GM21576 (cell line): ENCODE data around the gene B4GALNT3.
"Not testable (repeated sequence)": the region's sequence is repeated elsewhere in the genome, so short reads cannot be mapped to it uniquely, and the experiment has no call there.

ENCODE experiments used
- ATAC-seq: cut with Tn5 transposase; IDR thresholded peaks from one replicate; pipeline ENCODE4 v1.9.1; 2021; ENCODE audit warnings: mild to moderate bottlenecking, moderate library complexity; ENCODE audit not compliant: unreplicated experiment

B4GALNT3 gene

DNA sequence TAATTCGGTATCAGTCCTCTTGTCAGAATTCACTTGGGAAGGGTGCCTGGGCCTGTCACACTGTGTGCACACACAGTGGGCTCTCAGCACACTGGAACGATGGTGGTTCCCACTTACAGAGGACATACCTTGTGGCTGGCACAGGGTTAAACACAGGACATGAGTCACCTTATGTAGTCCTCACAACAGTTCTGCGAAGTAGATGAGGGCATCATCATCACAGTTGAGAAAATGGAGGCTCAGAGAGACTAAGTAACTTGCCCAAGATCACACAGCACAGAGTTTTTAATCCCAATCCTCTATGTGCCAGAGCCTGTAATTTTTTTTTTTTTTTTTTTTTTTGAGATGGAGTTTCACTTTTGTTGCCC is 112.8 kb downstream of the B4GALNT3 start:
- ATAC-seq = no peak

DNA sequence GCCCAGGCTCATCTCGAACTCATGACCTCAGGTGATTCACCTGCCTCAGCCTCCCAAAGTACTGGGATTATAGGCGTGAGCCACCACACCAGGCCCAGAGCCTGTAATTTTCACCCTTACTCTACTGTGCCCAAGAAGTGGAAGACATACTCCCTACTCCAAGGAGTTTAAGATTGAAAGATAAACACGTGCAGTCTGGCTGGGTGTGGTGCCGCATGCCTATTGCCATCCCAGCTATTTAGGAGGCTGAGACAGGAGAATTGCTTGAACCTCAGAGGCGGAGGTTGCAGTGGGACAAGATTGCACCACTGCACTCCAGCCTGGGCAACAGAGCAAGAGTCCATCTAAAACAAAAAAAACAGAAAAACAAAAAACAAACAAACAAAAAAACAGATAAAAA is 113.5 kb downstream of the B4GALNT3 start:
- ATAC-seq = no peak

DNA sequence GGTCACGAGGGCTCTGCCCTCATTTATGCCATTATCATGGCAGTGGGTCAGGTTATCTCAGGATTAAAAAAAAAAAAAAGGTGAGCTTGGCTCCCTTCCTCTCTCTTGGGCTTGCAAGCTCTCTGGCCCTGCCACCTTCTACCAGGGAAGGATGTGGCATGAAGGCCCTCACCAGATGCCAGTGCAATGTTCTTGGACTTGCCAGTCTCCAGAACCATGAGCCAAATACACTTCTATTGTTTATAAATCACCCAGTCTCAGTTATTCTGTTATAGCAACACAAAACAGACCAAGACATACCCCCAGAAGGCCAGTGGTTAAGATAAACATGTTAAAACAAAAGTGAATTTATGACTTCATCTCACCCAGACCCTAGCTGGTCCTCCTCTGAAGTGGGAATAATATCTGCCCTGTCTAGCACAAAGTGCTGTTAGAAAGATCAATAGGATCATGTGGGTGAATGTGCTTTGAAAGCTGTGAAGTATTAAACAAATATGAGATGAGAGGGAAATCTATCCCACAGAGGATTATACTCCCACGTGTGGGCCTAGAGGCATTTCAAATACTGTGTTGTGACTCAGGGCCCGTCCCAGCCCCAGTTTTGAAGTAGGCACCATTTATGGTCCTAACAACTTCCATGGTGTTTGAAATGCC is 114.9 kb downstream of the B4GALNT3 start:
- ATAC-seq = no peak

DNA sequence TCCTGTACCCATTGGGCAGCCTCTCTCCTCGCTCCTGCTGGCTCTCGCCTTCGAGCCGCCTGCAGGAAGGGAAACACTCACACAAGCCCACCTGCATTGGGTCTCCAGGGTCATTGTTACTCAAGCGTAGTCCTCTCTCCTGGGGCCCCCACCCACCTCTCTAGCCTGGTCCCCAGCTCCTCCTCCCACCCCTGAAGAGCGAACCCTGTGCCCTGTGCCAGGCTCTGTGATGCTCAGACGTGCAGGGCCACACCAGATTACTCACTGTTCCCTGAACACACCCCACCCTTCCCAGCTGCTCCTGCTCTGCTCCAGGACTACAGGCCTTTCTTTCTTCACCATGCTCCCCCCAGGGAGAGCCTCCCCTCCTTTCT is 115.4 kb downstream of the B4GALNT3 start:
- ATAC-seq = no peak

DNA sequence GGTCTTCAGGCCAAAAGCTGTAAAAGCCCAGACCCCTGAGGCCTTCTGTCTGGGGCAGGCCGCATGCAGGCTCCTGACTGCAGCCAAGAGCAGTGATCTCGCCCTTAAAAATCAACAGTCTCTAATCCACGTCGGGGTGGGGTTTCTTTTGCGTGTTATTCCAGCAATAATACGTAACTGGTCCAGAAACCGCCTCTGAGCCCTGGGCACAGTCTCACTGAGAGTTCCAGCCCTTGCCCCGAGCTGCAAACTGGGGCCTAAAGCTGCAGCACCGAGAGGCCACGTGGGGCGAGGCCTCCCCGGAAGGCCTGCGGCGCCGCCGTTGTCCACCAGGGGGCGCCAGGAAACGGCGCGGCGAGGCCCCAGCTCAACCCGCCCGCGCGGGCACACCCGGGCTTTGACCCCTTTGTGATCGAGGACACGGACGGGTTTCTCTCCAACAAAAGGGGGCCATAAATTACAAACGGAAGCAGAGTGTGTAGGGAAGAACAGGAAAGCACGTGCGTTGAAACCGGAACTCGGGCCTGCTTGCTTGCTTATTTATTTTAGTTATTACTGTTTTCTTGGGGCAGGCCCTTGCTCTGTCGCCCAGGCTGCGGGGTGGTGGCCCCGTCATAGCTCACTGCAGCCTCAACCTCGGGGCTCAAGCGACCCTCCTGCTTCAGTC is 116.3 kb downstream of the B4GALNT3 start:
- peak; percentile 55 for ATAC-seq

DNA sequence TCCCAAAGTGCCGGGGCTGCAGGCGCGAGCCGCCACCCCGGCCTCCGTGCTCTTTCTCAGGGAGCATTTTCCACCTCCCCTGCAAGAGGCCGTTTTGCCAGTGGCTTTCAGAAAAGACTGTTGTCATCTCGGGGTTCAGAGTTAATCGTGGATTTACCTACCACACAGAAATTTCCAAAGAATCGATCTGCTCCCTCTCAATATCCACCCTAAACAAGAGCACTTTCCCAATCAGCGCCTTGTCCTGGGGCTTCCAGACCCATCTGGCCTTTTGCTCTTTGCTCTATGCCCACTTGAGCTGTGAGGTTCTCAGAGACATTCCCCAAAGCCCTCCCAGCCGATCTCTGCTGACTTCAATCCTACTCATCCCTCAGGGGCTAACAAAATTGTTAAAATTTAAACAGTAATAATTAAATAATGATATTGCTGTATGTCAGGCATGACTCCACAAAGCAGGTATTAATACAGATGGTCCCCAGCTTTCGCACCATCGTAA is 116.9 kb downstream of the B4GALNT3 start:
- ATAC-seq = no peak

DNA sequence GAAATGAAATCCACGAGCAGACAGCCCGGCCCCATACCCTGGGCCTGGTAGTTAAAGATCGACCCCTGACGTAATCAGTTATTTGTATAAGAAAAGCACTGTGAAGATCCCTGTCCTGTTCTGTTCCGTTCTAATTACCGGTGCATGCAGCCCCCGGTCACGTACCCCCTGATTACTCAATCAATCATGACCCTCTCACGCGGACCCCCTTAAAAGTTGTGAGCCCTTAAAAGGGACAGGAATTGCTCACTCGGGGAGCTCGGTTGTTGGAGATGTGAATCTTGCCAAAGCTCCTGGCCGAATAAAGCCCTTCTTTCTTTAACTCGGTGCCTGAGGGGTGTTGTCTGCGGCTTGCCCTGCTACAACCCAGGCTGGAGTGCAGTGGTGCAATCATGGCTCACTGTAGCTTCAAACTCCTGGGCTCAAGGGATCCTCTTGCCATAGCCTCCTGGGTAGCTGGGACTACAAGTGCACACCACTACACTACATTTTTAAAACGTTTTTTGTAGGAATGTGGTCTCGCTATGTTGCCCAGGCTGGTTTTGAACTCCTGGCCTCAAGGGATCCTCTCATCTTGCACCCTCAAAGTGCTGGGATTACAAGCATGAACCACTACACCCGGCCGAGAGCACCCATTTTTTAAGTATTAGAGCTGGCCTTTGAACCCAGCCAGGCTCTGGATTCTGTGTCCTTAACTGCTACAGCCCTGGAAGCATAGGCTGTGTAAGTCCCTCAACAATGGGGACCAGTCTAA is 118.4 kb downstream of the B4GALNT3 start:
- not testable (repeated sequence) for ATAC-seq

DNA sequence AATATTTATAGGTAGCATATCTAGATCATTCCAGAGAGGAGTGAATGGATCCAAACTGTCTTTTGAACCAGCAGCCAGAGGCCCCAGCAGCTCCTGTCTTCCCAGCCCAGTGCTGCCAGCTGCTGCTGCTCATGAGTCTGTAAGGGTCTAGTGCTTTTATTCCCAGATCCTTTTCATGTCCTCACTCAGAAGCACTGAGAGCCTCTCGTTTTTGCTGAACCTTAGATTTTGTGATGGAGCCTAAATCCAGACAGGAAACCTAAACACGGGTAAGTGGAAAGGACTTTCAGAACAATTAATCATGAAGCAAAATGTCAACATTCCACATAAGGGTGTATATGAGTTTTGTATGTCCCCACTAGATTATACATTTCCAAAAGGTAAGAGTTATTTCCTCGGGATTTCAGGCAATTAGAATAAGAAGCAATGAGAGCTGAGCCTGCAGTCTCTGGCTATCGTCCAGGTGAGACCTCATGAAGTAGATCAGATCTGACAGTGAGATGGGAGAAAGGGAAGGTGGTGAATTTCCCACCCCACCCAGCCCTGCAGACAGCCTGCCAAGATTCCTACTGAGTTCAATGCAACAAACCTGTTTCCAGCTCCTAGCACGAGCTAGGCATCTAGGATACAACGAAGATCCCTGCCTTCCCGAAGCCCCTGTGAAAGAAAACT is 119.1 kb downstream of the B4GALNT3 start:
- no peak for ATAC-seq

DNA sequence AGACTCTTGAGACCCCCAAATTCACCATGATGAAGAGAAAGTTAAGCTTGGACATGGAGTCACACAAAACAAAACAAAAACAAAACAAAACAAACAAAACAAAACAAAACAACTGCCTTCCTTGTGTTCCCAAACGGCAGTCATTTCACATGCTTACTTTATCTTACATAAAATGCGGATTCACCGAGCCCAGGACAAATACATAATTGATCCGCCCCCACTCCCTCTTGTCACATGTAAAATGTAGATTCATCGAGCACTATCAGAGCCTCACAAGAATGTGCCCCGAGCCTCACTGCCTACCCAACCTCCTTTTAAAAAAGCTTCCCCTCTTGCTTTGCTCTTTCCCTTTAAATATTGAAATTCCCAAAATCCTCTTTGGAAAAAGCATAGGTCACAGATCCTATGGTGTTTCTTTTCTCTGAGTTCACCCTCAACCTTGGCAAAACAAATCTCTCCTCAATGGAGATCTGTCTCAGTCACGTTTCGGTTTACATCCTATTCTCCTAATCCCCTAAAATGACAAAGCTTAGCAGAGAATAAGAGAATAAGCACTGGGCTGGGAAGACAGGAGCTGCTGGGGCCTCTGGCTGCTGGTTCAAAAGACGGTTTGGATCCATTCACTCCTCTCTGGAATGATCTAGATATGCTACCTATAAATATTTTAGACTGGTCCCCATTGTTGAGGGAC is 119.8 kb downstream of the B4GALNT3 start:
- ATAC-seq = no peak

DNA sequence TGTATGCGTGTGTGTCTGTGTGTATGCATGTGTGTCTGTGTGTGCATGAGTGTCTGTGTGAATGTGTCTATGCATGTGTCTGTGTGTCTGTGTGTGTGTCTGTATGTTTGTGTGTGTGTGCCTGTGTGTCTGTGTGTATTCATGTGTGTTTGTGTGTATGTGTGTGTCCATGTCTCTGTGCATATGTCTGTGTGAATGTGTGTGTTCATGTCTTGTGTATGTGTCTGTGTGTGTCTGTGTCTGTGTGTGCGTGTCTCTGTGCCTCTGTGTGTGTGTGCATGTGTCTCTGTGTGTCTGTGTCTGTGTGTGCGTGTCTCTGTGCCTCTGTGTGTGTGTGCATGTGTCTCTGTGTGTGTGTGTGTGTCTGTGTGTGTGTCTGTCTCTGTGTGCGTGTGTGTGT is 121.1 kb downstream of the B4GALNT3 start:
- ATAC-seq = no peak

DNA sequence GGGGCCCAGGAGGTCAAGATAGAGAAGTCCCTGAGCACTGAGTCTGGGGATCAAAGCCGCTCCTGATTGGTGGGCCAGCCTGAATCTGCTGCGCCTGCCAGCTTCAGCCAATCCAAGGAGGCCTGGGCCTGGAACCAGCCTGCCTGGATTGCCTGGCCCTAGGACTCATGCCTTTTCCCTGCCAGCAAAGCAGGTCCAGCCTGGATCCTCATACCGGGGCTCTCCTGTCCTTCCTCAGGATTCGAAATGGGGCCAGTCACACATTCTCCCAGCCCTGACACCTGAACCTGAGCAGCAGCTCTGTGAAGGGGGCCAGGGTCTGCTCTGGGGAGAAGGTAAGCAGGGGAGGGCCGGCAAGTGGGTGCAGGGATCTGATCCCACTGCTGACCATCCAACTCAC is 121.6 kb downstream of the B4GALNT3 start:
- no peak for ATAC-seq

DNA sequence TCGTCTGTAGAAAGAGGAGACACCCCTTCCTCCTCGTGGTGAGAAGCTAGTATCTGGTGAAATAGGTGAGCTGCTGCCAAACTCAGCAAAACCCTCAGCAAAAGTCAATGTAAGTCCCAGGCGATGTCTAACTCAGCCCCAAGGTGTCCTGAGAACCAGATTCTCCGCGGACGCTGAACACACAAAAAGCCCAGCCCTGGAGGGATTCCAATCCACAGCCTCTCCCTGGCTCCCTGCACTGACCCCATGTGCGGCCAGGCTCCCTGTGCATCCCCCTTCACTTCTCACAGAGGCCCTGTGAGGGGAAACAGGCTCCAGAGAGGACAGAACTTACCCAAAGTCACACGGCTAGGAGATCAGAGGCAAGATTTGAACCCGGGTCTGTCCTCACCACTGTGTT is 122.0 kb downstream of the B4GALNT3 start:
- no peak for ATAC-seq

DNA sequence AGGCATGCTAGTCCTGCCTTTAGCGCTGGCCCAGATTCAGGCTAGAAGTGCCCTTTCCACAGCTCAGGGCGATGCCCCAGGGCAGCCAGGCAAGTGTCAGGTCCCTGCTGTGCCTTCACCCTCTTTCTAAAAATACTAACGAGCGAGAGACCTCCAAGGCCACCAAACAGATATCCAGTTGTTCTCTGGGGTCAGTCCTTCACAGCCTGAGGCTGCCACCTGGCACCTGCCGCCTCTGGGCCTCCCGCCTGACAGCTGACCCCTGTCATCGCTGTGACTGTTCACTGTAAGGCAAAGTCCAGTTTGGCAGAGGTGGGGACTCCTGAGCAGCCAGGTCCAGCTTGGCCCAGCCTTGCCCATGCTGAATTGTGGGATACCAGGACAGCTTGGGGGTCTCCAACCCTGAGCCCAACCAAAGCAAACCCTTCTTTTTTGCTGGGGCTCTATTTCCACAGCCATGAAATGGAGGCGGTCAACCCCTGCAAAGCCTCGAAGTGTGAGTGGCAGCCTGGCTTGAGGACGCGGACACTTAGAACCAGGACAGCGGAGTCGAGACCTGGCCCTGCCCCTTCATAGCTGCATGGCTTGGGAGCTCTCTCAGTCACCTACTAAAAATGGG is 123.6 kb downstream of the B4GALNT3 start:
- no peak for ATAC-seq

DNA sequence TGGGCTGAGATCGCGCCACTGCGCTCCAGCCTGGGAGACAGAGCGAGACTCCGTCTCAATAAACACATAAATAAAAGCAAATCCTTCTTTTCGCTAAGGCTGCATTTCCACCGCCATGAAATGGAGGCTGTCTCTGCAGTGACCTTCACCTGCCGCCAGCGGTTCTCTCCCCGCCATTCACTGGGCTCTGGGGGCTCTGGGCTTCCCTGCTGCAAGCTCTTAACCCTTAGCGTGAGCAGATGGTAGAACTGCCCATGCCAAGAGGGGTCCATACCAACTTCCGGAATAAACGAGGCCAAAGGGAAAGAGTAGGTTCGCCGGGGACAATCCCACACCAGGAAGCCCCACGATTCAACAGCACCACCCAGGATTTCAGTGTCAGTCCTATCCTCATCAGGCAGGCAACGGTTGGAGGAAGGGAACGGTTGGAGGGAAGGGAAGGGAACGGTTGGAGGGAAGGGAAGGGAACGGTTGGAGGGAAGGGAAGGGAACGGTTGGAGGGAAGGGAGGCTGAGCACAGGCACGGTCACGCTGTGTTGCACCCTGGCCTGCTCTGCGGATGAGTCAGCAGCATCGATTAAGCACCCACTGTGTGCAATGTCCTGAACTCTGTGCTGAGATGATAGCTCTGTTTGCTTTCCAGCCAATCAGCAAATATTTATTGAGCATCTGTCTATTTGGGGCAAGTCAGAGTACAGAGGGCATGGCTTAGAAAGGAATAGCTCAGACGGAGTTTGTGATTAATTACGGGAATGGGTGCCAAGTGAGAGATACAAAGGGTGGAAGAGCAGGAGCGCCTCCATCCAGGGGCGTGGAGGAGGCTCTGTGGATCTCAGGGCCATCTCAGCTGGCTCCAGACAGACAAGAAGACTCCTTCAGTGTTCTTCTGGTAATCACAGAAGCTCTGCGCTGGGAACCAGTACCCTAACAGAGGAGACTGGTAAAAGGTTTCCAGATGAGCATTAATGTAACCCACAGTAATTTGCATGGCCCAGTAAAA is 125.6 kb downstream of the B4GALNT3 start:
- no peak for ATAC-seq

DNA sequence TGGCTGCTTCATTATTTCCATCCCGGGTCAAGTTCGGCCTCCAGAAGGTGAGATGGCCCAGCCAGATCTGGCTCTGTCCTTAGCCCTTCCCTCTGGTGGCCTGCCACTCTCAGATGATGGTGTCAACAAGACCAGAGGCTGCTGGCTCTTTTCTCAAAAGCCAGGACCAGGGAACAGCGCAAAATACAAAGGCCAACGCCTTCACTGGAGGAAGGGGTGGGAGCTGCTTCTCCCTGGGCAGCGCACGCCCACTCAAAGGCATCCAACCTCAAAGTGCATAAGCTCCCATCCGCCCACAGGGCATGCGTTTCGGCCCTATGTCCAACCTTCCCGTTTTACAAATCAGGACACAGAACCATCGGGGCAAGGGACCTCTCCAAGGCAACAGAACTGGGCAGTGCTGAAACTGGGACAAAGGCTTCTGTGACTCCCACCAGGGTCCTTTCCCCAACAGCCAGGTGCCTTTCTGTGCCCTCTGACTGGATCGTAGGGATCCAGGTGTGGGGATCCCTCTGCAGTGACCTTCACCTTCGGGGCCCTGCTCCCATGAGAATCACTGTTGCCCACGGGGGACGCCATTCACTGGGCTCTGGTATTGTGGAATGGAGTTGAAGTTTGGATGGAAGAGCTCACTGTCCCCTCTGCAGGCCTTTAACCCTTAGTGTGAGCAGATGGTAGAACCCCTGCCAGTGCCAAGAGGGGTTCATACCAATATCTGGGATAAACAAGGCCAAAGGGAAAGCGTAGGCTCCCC is 126.8 kb downstream of the B4GALNT3 start:
- no peak for ATAC-seq

DNA sequence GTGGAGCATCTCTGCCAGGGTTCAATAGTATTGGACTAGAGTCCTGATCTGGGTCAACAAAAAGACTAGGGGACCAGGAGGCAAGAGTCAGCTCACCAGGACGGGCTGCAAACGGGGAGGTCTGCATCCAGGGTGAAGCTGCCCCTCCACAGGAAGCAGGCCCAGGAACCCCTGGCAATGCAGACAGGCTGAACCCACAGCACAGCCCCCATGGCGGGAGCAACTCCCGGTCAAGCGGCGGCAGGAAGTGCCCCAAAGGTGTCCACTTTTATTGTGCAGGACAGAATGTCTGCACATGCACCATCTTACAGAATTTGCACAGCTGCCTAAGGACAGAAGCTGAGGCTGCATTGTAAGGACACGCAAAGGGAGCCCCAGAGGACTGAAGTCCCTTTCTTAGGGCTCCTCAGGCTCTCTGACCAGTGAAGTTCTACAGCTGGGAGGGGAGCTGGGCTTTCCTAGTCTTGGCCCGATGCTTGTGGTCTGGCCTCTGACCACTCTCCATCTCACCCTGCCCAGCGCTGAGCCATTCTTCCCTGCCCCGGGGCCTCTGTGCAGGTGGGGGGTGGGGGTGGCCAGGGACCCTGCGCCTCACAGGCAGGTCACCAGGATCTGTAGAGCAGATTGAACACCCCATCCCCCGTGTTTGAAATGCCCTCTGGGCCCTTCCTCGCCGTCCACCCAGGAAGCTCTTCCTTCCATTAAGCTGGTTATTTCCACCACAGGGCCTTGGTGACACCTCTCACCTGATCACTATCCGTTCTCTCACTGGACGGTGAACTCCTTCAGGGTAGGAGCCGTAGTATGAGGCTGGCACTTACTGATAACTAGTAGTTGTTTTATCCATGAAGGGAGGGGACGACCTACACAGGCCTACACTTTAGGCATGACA is 127.6 kb downstream of the B4GALNT3 start:
- no peak for ATAC-seq

DNA sequence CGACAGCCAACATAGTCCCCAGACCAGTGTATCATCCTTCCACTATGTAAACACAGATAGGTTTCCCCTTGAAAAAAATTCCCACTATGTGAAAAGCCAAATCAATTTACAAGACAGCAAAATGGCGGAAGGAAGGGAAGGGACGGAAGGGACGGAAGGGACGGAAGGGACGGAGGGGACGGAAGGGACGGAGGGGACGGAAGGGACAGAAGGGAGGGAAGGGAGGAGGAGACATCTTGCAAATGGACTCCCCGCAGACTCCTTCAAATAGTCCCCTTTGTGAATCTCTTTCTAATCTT is 128.2 kb downstream of the B4GALNT3 start:
- ATAC-seq = no peak

DNA sequence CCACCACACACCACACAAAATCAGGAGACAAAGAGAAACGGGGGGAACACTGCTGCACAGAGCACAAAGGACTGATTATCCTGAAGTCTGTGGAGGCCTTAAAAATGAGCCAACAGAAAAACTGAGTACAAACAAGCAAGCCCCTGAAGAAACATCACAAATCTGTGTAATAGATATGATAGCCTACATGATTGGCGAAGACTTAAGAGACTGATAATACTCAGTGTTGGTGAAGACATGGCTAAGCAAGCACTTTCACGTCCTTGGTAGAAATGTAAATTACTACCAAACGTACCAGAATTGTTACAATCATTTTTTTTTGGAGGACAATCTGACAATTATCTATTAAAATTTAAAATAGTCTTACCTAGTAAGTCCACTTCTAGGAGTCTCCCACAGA is 128.9 kb downstream of the B4GALNT3 start:
- no peak for ATAC-seq
